Osteoblast (primary cell): ENCODE measurements around the gene STX16. TPM values are rescaled to one million over a fixed set of nuclear protein-coding genes. Genes with fewer than 3 reads are reported as not detected.

Experiments used
- DNase-seq: peaks from one replicate; pipeline ENCODE4 v3.0.0; 2011; ENCODE audit warnings: low spot score, mixed read lengths; ENCODE audit not compliant: insufficient read length; ENCODE audit errors: missing footprints
- H2AFZ ChIP-seq: 2 replicates; pipeline ENCODE4 v1.6.0; 2011; ENCODE audit warnings: mild to moderate bottlenecking, low read length
- H3K27ac ChIP-seq: 2 replicates; pipeline ENCODE4 v1.5.1; 2011; ENCODE audit warnings: mild to moderate bottlenecking, low read depth, low read length, moderate library complexity
- H3K27me3 ChIP-seq: 2 replicates; pipeline ENCODE4 v1.6.0; 2012; ENCODE audit warnings: mild to moderate bottlenecking, control low read depth, inconsistent platforms, low read length, moderate library complexity; ENCODE audit not compliant: insufficient read depth
- H3K36me3 ChIP-seq: 2 replicates; pipeline ENCODE4 v1.5.1; 2011; ENCODE audit warnings: mild to moderate bottlenecking, low read length, control low read depth, moderate library complexity; ENCODE audit not compliant: insufficient read depth
- H3K4me1 ChIP-seq: 2 replicates; pipeline ENCODE4 v1.5.1; 2011; ENCODE audit warnings: mild to moderate bottlenecking, low read length, control low read depth, moderate library complexity; ENCODE audit not compliant: insufficient read depth
- H3K4me2 ChIP-seq: 2 replicates; pipeline ENCODE4 v1.6.0; 2011; ENCODE audit warnings: mild to moderate bottlenecking, low read length; ENCODE audit not compliant: insufficient read depth
- H3K4me3 ChIP-seq: fragments of 200-600 bp; sonication (generic); 3 replicates; pipeline ENCODE4 v1.5.1; 2012; ENCODE audit warnings: mild to moderate bottlenecking, low read length, inconsistent platforms; ENCODE audit not compliant: insufficient read depth
- H3K79me2 ChIP-seq: 2 replicates; pipeline ENCODE4 v1.6.0; 2012; ENCODE audit warnings: mild to moderate bottlenecking, low read length, control low read depth, inconsistent platforms; ENCODE audit not compliant: insufficient read depth
- H3K9me3 ChIP-seq: 2 replicates; pipeline ENCODE4 v1.5.1; 2011; ENCODE audit warnings: low read depth, low read length, control low read depth
- H4K20me1 ChIP-seq: 2 replicates; pipeline ENCODE4 v1.6.0; 2012; ENCODE audit warnings: mild to moderate bottlenecking, low read length, control low read depth; ENCODE audit not compliant: insufficient read depth
- total RNA-seq: library from RNA; depleted of rRNA; stranded (reverse); fragments of >200 nt; gene quantifications from 2 replicates; pipeline ENCODE4 v1.2.3, GENCODE V29; 2012
- TF ChIP-seq, protein P1 (sequence below): IDR thresholded peaks from 2 replicates; pipeline ENCODE4 v1.5.1; 2011; ENCODE audit warnings: mild to moderate bottlenecking, low read depth, low read length, moderate library complexity; ENCODE audit errors: extremely low read depth

The STX16 gene
- total RNA-seq, 1 donor, result 28.6 TPM

DNA sequence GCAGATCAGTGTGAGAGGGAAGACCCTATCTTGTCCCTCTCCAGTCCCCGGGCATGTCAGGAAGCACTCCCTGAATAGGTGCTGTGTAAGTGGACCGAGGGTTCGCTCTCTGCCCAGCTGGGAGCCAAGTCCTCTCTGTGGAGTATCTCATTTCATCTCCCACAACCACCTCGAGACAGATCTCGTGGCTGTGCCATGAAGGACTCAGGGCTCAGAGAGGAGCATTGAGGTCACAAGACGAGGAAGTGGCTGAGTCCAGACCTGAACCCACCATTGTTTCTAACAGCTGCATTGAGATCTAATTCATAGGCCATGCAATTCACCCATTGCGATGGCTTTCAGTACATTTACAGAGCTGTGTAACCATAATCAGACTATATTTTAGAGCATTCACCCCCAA is 34.7 kb upstream of the STX16 start:
- no peaks in the 10 kb centered on the region for H3K79me2 ChIP-seq
- TF ChIP-seq, protein P1, sequence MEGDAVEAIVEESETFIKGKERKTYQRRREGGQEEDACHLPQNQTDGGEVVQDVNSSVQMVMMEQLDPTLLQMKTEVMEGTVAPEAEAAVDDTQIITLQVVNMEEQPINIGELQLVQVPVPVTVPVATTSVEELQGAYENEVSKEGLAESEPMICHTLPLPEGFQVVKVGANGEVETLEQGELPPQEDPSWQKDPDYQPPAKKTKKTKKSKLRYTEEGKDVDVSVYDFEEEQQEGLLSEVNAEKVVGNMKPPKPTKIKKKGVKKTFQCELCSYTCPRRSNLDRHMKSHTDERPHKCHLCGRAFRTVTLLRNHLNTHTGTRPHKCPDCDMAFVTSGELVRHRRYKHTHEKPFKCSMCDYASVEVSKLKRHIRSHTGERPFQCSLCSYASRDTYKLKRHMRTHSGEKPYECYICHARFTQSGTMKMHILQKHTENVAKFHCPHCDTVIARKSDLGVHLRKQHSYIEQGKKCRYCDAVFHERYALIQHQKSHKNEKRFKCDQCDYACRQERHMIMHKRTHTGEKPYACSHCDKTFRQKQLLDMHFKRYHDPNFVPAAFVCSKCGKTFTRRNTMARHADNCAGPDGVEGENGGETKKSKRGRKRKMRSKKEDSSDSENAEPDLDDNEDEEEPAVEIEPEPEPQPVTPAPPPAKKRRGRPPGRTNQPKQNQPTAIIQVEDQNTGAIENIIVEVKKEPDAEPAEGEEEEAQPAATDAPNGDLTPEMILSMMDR, result no peak

GRCh38 chr20:58617158-58617557 is 33.9 kb upstream of the STX16 start:
- no peaks in the 10 kb centered on the region for H3K9me3 ChIP-seq
- no peaks in the 10 kb centered on the region for H4K20me1 ChIP-seq
- H3K4me1 ChIP-seq, result peaks cover 18% of the 10 kb centered on the region
- no peaks in the 10 kb centered on the region for H3K27me3 ChIP-seq
- no peak overlapping the region for H3K27ac ChIP-seq
- no peak overlapping the region for H3K4me2 ChIP-seq
- no peak overlapping the region for H3K4me3 ChIP-seq
- TF ChIP-seq, protein P1, result no peak
- H3K36me3 ChIP-seq, result no peaks in the 10 kb centered on the region
- DNase-seq, result no peak
- H3K79me2 ChIP-seq, result no peaks in the 10 kb centered on the region
- no peak overlapping the region for H2AFZ ChIP-seq

More for the DNA sequence above, 34.7 kb upstream of the STX16 start:
- Histone ChIP-seq H3K9me3 (no peaks in the 10 kb centered on the region), H3K4me2 (no peak overlapping the region), H3K27me3 (no peaks in the 10 kb centered on the region), H3K4me3 (no peak overlapping the region), H4K20me1 (no peaks in the 10 kb centered on the region), H3K36me3 (no peaks in the 10 kb centered on the region), H3K27ac (no peak overlapping the region), H2AFZ (no peak overlapping the region), H3K4me1 (peaks cover 15% of the 10 kb centered on the region)
- no peak for DNase-seq

DNA sequence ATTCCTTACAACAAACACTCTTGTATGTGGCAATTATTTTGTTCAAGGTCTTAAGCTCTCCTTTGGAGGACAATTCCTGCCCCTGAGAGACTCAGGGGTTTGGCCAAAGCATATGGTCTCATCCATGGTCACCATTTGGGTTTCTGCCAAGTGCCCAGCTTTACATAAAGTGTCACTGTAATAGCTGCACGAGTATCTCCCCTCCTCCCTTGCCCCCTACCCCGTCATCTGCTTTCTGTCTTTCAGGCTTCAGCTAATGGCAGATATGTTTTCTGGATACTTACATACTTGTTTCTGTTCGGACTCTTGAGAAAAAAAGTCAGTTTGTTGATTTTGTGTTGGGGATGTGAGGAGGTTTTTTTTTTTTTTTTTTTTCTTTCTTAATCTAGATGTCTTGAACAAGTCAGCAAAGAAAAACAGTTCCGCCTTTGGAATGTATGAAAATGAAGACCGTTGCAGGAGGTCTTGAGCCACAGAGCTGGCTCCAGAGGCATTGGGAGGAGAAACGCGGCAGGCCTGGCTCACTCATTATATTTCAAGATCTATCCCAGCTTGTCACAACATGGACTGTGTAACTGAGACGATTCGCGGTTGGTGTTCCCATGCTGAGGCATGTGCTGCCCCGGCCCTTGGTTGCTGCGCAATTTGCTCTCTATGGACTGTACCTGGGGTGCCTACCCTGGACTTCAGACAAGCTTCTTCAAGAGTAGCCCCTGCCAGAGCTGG is 32.6 kb upstream of the STX16 start:
- peak overlapping the region; percentile 23 for H3K4me3 ChIP-seq
- H3K9me3 ChIP-seq, result no peaks in the 10 kb centered on the region
- H3K79me2 ChIP-seq, result no peaks in the 10 kb centered on the region
- peak overlapping the region; percentile 77 for H2AFZ ChIP-seq
- no peaks in the 10 kb centered on the region for H3K27me3 ChIP-seq
- H3K4me2 ChIP-seq, result peak overlapping the region; percentile 71
- TF ChIP-seq, protein P1, result no peak
- H3K4me1 ChIP-seq, result peaks cover 31% of the 10 kb centered on the region
- DNase-seq, result peak; percentile 97
- H4K20me1 ChIP-seq, result no peaks in the 10 kb centered on the region
- H3K36me3 ChIP-seq, result no peaks in the 10 kb centered on the region
- peak overlapping the region; percentile 83 for H3K27ac ChIP-seq

DNA sequence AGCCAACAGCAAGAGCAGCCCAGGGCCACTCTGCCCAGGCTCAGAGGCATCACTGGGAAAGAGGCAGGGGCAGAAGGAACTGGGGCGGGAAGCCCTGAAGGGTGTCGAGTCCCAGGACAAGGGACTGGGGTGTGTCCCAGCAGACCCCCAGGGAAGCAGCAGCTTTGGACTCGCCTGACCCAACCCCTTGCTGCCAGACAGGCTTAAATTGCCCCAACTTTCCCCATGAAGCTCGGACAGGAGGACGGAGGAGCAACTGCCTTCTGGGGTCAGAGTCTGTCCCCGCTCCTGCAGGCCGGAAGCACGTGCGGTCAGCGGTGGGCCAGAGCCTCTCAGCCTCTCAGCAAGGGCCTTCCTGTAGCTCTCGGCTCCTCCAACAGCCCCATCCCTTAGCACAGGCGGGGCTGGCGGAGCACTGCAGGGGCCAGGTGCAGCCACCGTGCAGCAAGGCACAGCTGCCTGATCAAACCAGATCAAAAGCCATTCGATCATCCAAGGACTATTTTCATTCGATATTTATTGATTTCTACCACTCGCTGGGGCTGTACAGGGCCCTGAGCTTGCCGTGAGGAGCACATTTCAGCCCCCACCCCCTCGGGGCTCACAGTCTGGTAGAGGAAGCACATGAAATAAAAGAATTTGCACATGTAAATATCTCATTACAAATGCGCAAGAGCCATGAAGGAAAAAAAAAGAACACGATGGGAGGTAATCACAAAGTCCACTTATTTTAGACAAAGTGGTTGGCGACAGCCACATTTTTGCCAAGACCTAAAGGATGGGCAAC is 31.8 kb upstream of the STX16 start:
- DNase-seq, result no peak
- Histone ChIP-seq H2AFZ (peak overlapping the region; percentile 77), H3K9me3 (no peaks in the 10 kb centered on the region), H3K36me3 (no peaks in the 10 kb centered on the region), H3K79me2 (no peaks in the 10 kb centered on the region), H4K20me1 (no peaks in the 10 kb centered on the region), H3K27ac (peak overlapping the region; percentile 83), H3K4me2 (peak overlapping the region; percentile 71), H3K4me1 (peaks cover 38% of the 10 kb centered on the region), H3K4me3 (peak overlapping the region; percentile 18), H3K27me3 (no peaks in the 10 kb centered on the region)
- TF ChIP-seq, protein P1, result no peak
